Activated B cell treated with CpG ODN at 0.5 μM for 24 hours (primary cell): ENCODE results near the gene AMN. TPM values are rescaled to one million over a fixed set of nuclear protein-coding genes. Genes with fewer than 3 reads are reported as not detected.
"Not testable (repeated sequence)": the region's sequence is repeated elsewhere in the genome, so short reads cannot be mapped to it uniquely, and the experiment has no call there.

Experiments used
- ATAC-seq: fragments of 200-7000 bp; cut with Tn5 transposase; one replicate; pipeline ENCODE4 v1.10.0; 2021; ENCODE audit warnings: low read depth, mild to moderate bottlenecking, moderate library complexity
- CTCF ChIA-PET: fragments of 350-600 bp; sonication (Branson Sonifier 250); formaldehyde crosslinking; loops from one replicate; lab custom pipeline; 2021; ENCODE audit warnings: antibody characterized with exemption; lab: Charles Lee
- POLR2A ChIA-PET: fragments of 350-600 bp; sonication (Branson Sonifier 250); formaldehyde crosslinking; loops from one replicate; lab custom pipeline; 2021; ENCODE audit warnings: antibody characterized with exemption; lab: Charles Lee
- DNase-seq: peaks from one replicate; pipeline ENCODE4 v3.0.0; 2022
- H3K27ac Mint-ChIP-seq: one replicate; pipeline ENCODE4 v1.8.0; 2020; ENCODE audit warnings: mixed read lengths
- H3K27me3 Mint-ChIP-seq: one replicate; pipeline ENCODE4 v1.8.0; 2021; ENCODE audit warnings: mixed read lengths
- H3K36me3 Mint-ChIP-seq: one replicate; pipeline ENCODE4 v1.8.0; 2021; ENCODE audit warnings: low read depth, mixed read lengths
- H3K4me1 Mint-ChIP-seq: one replicate; pipeline ENCODE4 v1.8.0; 2021; ENCODE audit warnings: mixed read lengths
- H3K4me3 Mint-ChIP-seq: one replicate; pipeline ENCODE4 v1.8.0; 2020; ENCODE audit warnings: mild to moderate bottlenecking, mixed read lengths
- H3K9me3 Mint-ChIP-seq: one replicate; pipeline ENCODE4 v1.8.0; 2020; ENCODE audit warnings: mixed read lengths
- CTCF ChIP-seq: fragments of 200-600 bp; IDR thresholded peaks from one replicate; pipeline ENCODE4 v1.8.0; 2022; ENCODE audit warnings: antibody characterized with exemption, mild to moderate bottlenecking
- intact Hi-C: fragments of 100-400 bp; cut with micrococcal nuclease; formaldehyde crosslinking; loops from one replicate; pipeline ENCODE4 v1.15.1; 2024
- total RNA-seq: library from RNA; stranded (reverse); gene quantifications from 2 replicates; pipeline ENCODE4 v1.2.3, GENCODE V29; 2022

AMN gene
- total RNA-seq, 1 donor from 2014 or later, result 4.4 TPM

- Mint-ChIP-seq H3K4me1 (peaks cover 15% of the 10 kb centered on the region), H3K27me3 (peaks cover 6% of the 10 kb centered on the region), H3K4me3 (no peak overlapping the region), H3K9me3 (no peaks in the 10 kb centered on the region), H3K36me3 (no peaks in the 10 kb centered on the region), H3K27ac (no peak overlapping the region)
- ChIA-PET CTCF (no interaction called here), POLR2A (no interaction called here)
- intact Hi-C loops, result no loop called here
- TF ChIP-seq CTCF, result no peak
- ATAC-seq (no peak), DNase-seq (no peak)
These were observed 2.4 kb downstream of the AMN start for GRCh38 chr14:102924632-102925588.

DNA sequence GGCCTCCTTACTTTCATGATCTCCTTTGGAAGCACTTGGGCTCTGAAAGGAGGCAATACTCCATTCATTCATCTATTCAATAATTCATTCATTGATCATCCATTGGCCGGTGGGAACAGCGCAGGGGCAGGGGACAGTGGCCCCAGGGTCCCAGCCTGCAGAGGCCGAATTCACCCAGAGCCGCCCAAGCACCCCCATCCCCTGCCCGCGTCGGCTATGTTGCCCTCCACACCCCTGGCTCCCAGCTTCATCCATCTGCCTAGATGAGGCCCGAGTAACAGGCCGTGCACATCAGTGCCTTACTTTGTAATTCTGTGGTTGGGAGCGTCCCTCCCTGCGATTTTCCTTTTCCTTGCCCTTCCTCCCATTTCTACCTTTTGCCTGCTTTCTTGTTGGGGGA, 3.2 kb downstream of the AMN start:
- H3K4me1 Mint-ChIP-seq, result peaks cover 15% of the 10 kb centered on the region
- H3K27me3 Mint-ChIP-seq, result peaks cover 6% of the 10 kb centered on the region
- intact Hi-C loops, result no loop called here
- ATAC-seq, result no peak
- POLR2A ChIA-PET, result no interaction called here
- no peak overlapping the region for H3K4me3 Mint-ChIP-seq
- H3K9me3 Mint-ChIP-seq, result no peaks in the 10 kb centered on the region
- DNase-seq, result no peak
- TF ChIP-seq CTCF, result no peak
- CTCF ChIA-PET, result no interaction called here
- no peaks in the 10 kb centered on the region for H3K36me3 Mint-ChIP-seq
- H3K27ac Mint-ChIP-seq, result no peak overlapping the region

DNA sequence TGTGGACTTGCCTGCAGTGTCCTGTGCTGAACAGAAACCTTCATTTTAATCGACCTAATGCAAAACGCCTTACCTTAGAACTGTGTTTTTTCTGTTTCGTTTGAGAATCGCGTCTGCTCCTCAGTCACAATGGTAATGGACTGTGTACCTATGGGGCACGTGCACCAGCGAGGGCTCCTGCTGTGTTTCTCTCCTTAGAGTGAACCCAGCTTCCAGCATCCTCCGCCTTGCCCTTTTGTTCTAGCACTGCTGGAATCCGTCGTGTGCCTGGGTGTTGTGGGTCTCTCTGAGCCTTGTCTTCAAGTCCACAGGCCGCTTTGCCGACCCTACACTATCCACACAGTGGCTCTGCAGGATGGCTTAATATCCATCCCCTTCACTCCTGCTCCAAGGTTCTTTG, 3.6 kb downstream of the AMN start:
- POLR2A ChIA-PET, result no interaction called here
- Mint-ChIP-seq H3K4me3 (no peak overlapping the region), H3K27me3 (peaks cover 6% of the 10 kb centered on the region)

DNA sequence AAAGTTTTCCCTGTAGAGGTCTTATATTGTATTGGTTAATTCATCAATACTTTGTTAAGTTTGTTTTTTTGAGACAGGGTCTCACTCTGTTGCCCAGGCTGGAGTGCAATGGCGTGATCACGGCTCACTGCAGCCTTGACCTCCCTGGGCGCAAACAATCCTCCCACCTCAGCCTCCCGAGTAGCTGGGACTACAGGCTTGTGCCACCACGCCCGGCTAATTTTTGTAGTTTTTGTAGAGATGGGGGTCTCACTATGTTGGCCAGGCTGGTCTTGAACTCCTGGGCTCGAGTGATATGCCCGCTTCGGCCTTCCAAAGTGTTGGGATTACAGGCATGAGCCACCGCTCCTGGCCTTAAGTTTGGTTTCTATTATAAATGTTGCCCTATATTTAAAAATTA, 4.4 kb downstream of the AMN start:
- CTCF ChIA-PET, POLR2A ChIA-PET, intact Hi-C loops, H3K27ac Mint-ChIP-seq, H3K9me3 Mint-ChIP-seq, DNase-seq, H3K27me3 Mint-ChIP-seq, H3K36me3 Mint-ChIP-seq, H3K4me3 Mint-ChIP-seq, ATAC-seq: not testable (repeated sequence)
- H3K4me1 Mint-ChIP-seq, result peaks cover 21% of the 10 kb centered on the region

More for the DNA sequence above, 3.6 kb downstream of the AMN start:
- Mint-ChIP-seq H3K9me3 (no peaks in the 10 kb centered on the region), H3K36me3 (no peaks in the 10 kb centered on the region), H3K27ac (no peak overlapping the region), H3K4me1 (peaks cover 18% of the 10 kb centered on the region)
- ATAC-seq, result no peak
- no peak for TF ChIP-seq CTCF
- DNase-seq, result no peak
- CTCF ChIA-PET, result no interaction called here
- intact Hi-C loops, result no loop called here

DNA sequence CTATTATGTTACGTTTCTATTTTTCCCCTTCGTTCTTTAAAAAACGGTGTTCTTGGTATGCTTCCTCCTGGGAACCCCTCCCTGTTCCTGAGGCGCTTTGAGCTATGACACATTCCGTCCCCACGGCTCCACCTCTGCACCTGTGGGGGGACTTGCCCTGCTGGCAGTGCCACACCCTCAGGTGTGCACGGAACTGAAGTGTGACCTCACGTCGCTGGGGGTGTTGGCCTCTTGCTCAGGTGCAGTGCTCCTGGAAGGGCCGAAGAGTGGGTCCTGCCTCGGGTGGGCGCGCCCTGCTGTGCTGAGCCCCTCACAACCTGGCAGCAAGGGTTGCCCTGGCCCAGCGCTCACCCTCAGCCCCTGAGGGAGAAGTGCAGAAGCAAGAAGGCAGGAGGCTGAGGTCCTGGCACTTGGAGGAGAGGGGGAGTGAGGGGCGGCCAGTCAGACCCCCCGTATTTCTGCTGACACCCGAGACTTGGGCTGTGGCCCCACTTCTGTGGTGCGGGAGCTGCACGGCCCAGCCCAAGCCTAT, 4.9 kb downstream of the AMN start:
- POLR2A ChIA-PET, result interaction anchor here (1.4 kb wide), 1 partner anchor 10 kb away, joined by 4 read pairs; no protein-coding TSS in a partner anchor
- Mint-ChIP-seq H3K27me3 (peaks cover 6% of the 10 kb centered on the region), H3K9me3 (no peaks in the 10 kb centered on the region), H3K4me1 (peaks cover 21% of the 10 kb centered on the region), H3K4me3 (peak overlapping the region; percentile 67), H3K27ac (no peak overlapping the region), H3K36me3 (peaks cover 4% of the 10 kb centered on the region)
- CTCF ChIA-PET, result no interaction called here
- DNase-seq (no peak), ATAC-seq (no peak)
- intact Hi-C loops, result no loop called here
- TF ChIP-seq CTCF, result no peak
